ENCODE results near the gene NAGPA.

NAGPA gene

GRCh38 chr16:5026664-5027063 lies 7.1 kb downstream of the NAGPA start:
- Histone ChIP-seq H3K27me3 (ENCODE audit: insufficient read depth, poor library complexity, severe bottlenecking) (no peaks in the 10 kb centered on the region), H3K4me3 (replicated peaks; ENCODE audit: insufficient read depth, low read length) (no peak overlapping the region), H3K27ac (replicated peaks) (no peak overlapping the region)
- no peak for TF ChIP-seq CTCF (IDR thresholded peaks at IDR 0.05; ENCODE audit: insufficient read depth, low read length)
- TF ChIP-seq REST (IDR thresholded peaks at IDR 0.05; ENCODE audit: insufficient replicate concordance, low read depth): no peak
- TF ChIP-seq SPI1 (IDR thresholded peaks at IDR 0.05; ENCODE audit: borderline replicate concordance, low read depth): no peak
- TF ChIP-seq POLR2AphosphoS5 (IDR thresholded peaks at IDR 0.05; ENCODE audit: low read depth): no peak
- TF ChIP-seq GABPA (IDR thresholded peaks at IDR 0.05; ENCODE audit: low read depth): no peak
- DNase-seq (ENCODE audit: low read depth in 1 of 2, low spot score in 1 of 2): no peak

- no peak overlapping the region for H3K27ac ChIP-seq (replicated peaks)
- no peak overlapping the region for H3K4me3 ChIP-seq (replicated peaks; ENCODE audit: insufficient read depth, low read length)
- no peaks in the 10 kb centered on the region for H3K27me3 ChIP-seq (ENCODE audit: insufficient read depth, poor library complexity, severe bottlenecking)
- peak in 1 of 2 experiments; percentile 26 for DNase-seq (ENCODE audit: low read depth in 1 of 2, low spot score in 1 of 2)
- TF ChIP-seq POLR2AphosphoS5 (IDR thresholded peaks at IDR 0.05; ENCODE audit: low read depth) (no peak), CTCF (IDR thresholded peaks at IDR 0.05; ENCODE audit: insufficient read depth, low read length) (no peak), SPI1 (IDR thresholded peaks at IDR 0.05; ENCODE audit: borderline replicate concordance, low read depth) (no peak), REST (IDR thresholded peaks at IDR 0.05; ENCODE audit: insufficient replicate concordance, low read depth) (no peak), GABPA (IDR thresholded peaks at IDR 0.05; ENCODE audit: low read depth) (no peak)
Observed at GRCh38 chr16:5025171-5025632, 8.5 kb downstream of the NAGPA start.

- DNase-seq (ENCODE audit: low read depth in 1 of 2, low spot score in 1 of 2): no peak
- no peak overlapping the region for H3K4me3 ChIP-seq (replicated peaks; ENCODE audit: insufficient read depth, low read length)
- no peak for TF ChIP-seq SPI1 (IDR thresholded peaks at IDR 0.05; ENCODE audit: borderline replicate concordance, low read depth)
- no peak for TF ChIP-seq REST (IDR thresholded peaks at IDR 0.05; ENCODE audit: insufficient replicate concordance, low read depth)
- no peak for TF ChIP-seq CTCF (IDR thresholded peaks at IDR 0.05; ENCODE audit: insufficient read depth, low read length)
- no peak for TF ChIP-seq GABPA (IDR thresholded peaks at IDR 0.05; ENCODE audit: low read depth)
- no peak for TF ChIP-seq POLR2AphosphoS5 (IDR thresholded peaks at IDR 0.05; ENCODE audit: low read depth)
- H3K27me3 ChIP-seq (ENCODE audit: insufficient read depth, poor library complexity, severe bottlenecking): no peaks in the 10 kb centered on the region
- H3K27ac ChIP-seq (replicated peaks): no peak overlapping the region
Observed at GRCh38 chr16:5024632-5025031, 9.1 kb downstream of the NAGPA start.
